ENCODE measurements around the gene CNOT1.

GRCh38 chr16:58649707-58650106 lies 20.1 kb upstream of the CNOT1 start:
- TF ChIP-seq TAF1 (IDR thresholded peaks at IDR 0.05; ENCODE audit: borderline replicate concordance, low read depth, low read length) (no peak), POLR2A (IDR thresholded peaks at IDR 0.05; ENCODE audit: low read depth, low read length) (no peak)

All from GM12892 (cell line).